Measurements from ENCODE around the gene AXIN1.
"Not testable (repeated sequence)": the region's sequence is repeated elsewhere in the genome, so short reads cannot be mapped to it uniquely, and the experiment has no call there.

Gene AXIN1

DNA sequence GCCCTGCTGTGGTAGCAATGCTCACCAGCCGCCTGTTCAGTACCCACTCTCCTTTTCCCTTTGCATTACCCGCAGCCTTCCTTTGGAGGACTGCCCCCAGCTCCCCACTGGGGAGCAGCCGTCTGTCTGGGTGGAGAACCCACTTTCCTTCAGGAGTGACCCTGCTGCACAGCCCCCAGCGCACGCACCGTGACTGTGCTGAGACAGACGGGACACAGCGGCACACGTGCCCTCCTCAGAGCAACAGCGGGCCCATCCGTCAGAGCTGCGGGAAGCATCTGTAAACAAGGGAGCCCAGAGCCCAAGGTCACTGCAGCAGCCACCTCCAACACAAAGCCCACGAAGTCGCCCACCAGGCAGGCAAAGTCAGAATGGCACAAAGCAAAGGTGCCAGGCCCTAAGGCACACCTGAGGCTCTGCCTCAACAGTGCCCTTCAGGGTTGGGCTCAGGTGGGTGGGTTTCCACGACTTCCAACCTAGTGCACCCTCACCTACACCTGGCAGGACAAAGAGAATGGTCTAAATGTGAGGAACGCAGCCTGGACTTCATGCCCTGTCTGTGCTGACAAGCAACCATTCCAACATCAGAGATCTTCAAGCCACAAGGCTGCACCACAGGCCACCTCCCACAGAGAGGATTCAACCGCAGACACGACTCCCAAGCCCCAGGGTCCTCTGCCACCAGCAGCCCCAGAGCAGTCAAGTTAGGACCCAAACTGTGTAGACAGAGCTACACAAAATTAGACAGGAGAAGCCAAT is 9.9 kb downstream of the AXIN1 start:
- Mint-ChIP-seq H3K9me3 (no peaks in the 10 kb centered on the region), H3K27ac (no peak overlapping the region), H3K27me3 (no peaks in the 10 kb centered on the region), H3K36me3 (peaks cover 13% of the 10 kb centered on the region), H3K4me3 (no peak overlapping the region), H3K4me1 (peaks cover 25% of the 10 kb centered on the region)
- ATAC-seq (ENCODE audit: low read depth) (no peak), DNase-seq (ENCODE audit: low spot score in 2 of 2) (no peak)

DNA sequence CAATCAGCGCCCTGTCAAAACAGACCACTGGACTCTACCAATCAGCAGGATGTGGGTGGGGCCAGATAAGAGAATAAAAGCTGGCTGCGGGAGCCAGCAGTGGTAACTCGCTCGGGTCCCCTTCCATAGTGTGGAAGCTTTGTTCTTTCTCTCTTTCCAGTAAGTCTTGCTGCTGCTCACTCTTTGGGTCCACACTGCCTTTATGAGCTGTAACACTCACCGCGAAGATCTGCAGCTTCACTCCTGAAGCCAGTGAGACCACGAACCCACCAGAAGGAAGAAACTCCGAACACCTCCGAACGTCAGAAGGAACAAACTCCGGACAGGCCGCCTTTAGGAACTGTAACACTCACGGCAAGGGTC is 10.6 kb downstream of the AXIN1 start:
- not testable (repeated sequence) for H3K9me3 Mint-ChIP-seq; H3K4me3 Mint-ChIP-seq; ATAC-seq (ENCODE audit: low read depth); DNase-seq (ENCODE audit: low spot score in 2 of 2); H3K27me3 Mint-ChIP-seq; H3K27ac Mint-ChIP-seq
- H3K36me3 Mint-ChIP-seq = peaks cover 10% of the 10 kb centered on the region
- H3K4me1 Mint-ChIP-seq = peaks cover 20% of the 10 kb centered on the region

GRCh38 chr16:341095-341973 is 11.2 kb downstream of the AXIN1 start:
- ATAC-seq (ENCODE audit: low read depth); DNase-seq (ENCODE audit: low spot score in 2 of 2); H3K27me3 Mint-ChIP-seq; H3K9me3 Mint-ChIP-seq; H3K36me3 Mint-ChIP-seq; H3K4me3 Mint-ChIP-seq; H3K27ac Mint-ChIP-seq: not testable (repeated sequence)
- peaks cover 21% of the 10 kb centered on the region for H3K4me1 Mint-ChIP-seq

DNA sequence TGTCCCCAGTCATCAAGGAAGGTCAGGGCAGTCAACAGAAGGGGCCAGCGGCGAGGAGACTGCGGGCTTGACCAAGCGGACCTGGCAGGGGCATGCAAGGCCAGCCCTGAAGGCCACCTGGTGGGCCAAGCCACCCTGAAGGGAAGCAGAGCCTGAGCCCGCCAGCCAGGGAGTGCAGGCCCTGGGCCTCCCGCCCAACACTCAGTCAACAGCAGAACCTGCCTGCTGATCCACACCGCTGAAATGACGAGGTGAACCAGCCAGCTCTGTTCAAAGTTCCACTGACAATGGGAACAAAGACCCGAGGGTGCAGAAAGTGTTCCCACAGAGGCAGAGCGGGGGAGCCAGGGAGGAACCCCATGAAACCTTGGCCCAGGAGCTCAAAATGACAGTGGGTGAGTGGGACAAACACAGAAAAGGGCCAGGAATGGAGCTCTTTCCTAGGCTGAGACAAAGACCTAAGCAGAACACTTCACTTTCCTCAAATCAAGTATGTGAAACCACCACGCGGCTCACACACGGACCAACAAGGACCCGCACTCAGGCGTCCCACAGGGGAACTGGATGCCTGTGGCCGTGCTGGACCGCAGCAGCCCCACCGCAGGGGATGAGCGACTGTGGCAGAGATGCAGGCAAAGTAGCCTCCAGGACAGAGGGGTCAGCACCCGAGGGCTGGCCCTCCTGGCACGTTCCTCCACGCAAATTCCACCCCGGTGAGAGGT is 12.0 kb downstream of the AXIN1 start:
- H3K4me1 Mint-ChIP-seq = peaks cover 27% of the 10 kb centered on the region
- H3K27me3 Mint-ChIP-seq = no peaks in the 10 kb centered on the region
- DNase-seq (ENCODE audit: low spot score in 2 of 2) = no peak
- no peaks in the 10 kb centered on the region for H3K9me3 Mint-ChIP-seq
- H3K4me3 Mint-ChIP-seq = no peak overlapping the region
- H3K27ac Mint-ChIP-seq = no peak overlapping the region
- peaks cover 10% of the 10 kb centered on the region for H3K36me3 Mint-ChIP-seq
- ATAC-seq (ENCODE audit: low read depth) = no peak

DNA sequence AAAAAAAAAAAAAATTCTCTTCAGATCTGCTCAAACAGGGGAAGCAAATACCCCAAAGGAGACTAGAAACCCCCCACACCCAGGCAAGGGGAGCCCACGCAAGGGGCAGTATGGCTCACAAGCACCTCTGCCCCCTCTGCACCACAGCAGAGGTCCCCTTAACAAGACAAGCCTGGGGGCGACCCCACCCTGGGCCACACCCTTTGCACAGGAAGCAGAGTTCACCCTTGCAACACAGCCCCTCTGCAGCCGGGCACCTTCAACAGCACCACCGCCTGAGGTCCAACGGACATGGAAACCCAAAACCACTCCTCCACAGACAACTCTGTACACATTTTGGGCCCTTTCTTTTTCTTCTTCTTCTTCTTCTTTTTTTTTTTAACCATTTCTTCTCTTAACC is 12.8 kb downstream of the AXIN1 start:
- Mint-ChIP-seq H3K4me1 (peaks cover 33% of the 10 kb centered on the region), H3K36me3 (peaks cover 5% of the 10 kb centered on the region), H3K9me3 (no peaks in the 10 kb centered on the region), H3K27me3 (no peaks in the 10 kb centered on the region), H3K27ac (peak overlapping the region; percentile 4), H3K4me3 (peak overlapping the region; percentile 35)
- DNase-seq (ENCODE audit: low spot score in 2 of 2) (no peak), ATAC-seq (ENCODE audit: low read depth) (peak; percentile 42)

DNA sequence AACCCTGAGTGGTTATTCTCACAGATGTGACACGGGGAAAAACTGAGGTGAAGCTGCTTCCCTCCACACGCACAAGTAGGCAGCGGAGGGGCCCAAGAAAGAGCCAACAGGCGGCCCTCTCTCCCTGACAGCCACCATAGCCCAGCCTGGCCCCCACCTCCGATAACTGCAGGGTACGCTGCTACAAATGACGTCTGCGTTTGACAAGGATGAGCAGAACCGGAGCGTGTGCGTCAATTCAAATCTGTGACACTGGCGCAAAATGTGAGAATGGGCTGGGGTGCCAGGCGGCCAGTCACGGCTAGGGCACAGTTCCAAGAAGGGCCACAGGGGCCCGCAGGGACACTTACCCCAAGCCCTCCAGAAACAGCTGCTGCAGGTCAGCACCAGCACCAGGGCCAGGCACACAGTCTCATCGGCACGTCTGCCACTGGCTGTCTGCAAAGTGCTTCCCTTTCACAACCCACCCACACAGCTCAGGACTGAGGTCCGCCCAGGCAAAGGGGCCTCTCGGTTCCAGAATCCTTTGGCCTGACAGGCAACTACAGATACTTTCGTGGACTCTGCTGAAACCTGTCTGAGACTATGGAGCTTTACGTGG is 14.4 kb downstream of the AXIN1 start:
- no peaks in the 10 kb centered on the region for H3K9me3 Mint-ChIP-seq
- ATAC-seq (ENCODE audit: low read depth) = no peak
- no peaks in the 10 kb centered on the region for H3K27me3 Mint-ChIP-seq
- no peak overlapping the region for H3K27ac Mint-ChIP-seq
- no peak overlapping the region for H3K4me3 Mint-ChIP-seq
- H3K36me3 Mint-ChIP-seq = peaks cover 2% of the 10 kb centered on the region
- no peak for DNase-seq (ENCODE audit: low spot score in 2 of 2)
- H3K4me1 Mint-ChIP-seq = peaks cover 43% of the 10 kb centered on the region

- peaks cover 40% of the 10 kb centered on the region for H3K4me1 Mint-ChIP-seq
- no peak overlapping the region for H3K4me3 Mint-ChIP-seq
- H3K27me3 Mint-ChIP-seq = no peaks in the 10 kb centered on the region
- H3K27ac Mint-ChIP-seq = no peak overlapping the region
- DNase-seq (ENCODE audit: low spot score in 2 of 2) (no peak), ATAC-seq (ENCODE audit: low read depth) (no peak)
- H3K36me3 Mint-ChIP-seq = peaks cover 1% of the 10 kb centered on the region
- H3K9me3 Mint-ChIP-seq = no peaks in the 10 kb centered on the region
Measured at GRCh38 chr16:337437-337836, 15.1 kb downstream of the AXIN1 start.

- Mint-ChIP-seq H3K27me3 (no peaks in the 10 kb centered on the region), H3K9me3 (no peaks in the 10 kb centered on the region), H3K36me3 (no peaks in the 10 kb centered on the region), H3K4me1 (peaks cover 38% of the 10 kb centered on the region), H3K4me3 (peak overlapping the region; percentile 24), H3K27ac (no peak overlapping the region)
- DNase-seq (ENCODE audit: low spot score in 2 of 2) (no peak), ATAC-seq (ENCODE audit: low read depth) (peak; percentile 31)
Measured at GRCh38 chr16:336269-336668, 16.3 kb downstream of the AXIN1 start.

- H3K27me3 Mint-ChIP-seq; DNase-seq (ENCODE audit: low spot score in 2 of 2); H3K9me3 Mint-ChIP-seq; ATAC-seq (ENCODE audit: low read depth); H3K4me3 Mint-ChIP-seq; H3K36me3 Mint-ChIP-seq; H3K27ac Mint-ChIP-seq: not testable (repeated sequence)
- H3K4me1 Mint-ChIP-seq = peaks cover 42% of the 10 kb centered on the region
Measured at GRCh38 chr16:334861-335632, 17.5 kb downstream of the AXIN1 start.

- H3K4me3 Mint-ChIP-seq; DNase-seq (ENCODE audit: low spot score in 2 of 2); H3K27ac Mint-ChIP-seq; H3K9me3 Mint-ChIP-seq; H3K36me3 Mint-ChIP-seq; H3K27me3 Mint-ChIP-seq; ATAC-seq (ENCODE audit: low read depth): not testable (repeated sequence)
- peaks cover 38% of the 10 kb centered on the region for H3K4me1 Mint-ChIP-seq
Measured at GRCh38 chr16:334164-334832, 18.2 kb downstream of the AXIN1 start.

DNA sequence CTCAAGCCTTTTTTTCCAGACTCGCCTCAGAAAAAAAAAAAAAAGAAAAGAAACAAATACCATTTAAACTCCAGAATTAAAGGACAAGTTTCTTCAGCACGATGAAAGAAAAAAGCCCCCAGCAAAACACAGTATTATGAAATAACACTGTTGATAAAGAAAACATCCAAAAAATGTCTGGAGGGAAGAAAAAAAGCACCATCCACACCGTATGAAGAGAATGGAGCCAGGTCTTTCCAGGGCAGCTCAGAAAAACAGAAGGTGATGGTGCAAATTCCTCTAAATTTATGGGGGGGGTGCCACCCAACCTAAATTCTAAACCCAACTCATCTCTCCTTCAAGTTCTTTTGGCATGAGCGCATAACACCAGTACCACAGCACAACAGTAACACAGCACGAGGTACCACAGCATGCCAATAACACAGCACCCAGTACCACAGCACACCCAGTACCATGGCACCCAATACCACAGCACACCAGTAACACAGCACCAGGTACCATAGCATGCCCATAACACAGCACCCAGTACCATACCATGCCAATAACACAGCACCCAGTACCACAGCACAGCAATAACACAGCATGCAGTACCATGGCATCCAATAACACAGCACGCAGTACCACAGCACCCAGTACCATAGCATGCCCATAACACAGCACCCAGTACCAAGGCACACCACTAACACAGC is 19.0 kb downstream of the AXIN1 start:
- ATAC-seq (ENCODE audit: low read depth) (no peak), DNase-seq (ENCODE audit: low spot score in 2 of 2) (no peak)
- no peak overlapping the region for H3K27ac Mint-ChIP-seq
- no peaks in the 10 kb centered on the region for H3K9me3 Mint-ChIP-seq
- H3K36me3 Mint-ChIP-seq = peaks cover 4% of the 10 kb centered on the region
- H3K4me1 Mint-ChIP-seq = peaks cover 34% of the 10 kb centered on the region
- H3K4me3 Mint-ChIP-seq = no peak overlapping the region
- H3K27me3 Mint-ChIP-seq = no peaks in the 10 kb centered on the region

DNA sequence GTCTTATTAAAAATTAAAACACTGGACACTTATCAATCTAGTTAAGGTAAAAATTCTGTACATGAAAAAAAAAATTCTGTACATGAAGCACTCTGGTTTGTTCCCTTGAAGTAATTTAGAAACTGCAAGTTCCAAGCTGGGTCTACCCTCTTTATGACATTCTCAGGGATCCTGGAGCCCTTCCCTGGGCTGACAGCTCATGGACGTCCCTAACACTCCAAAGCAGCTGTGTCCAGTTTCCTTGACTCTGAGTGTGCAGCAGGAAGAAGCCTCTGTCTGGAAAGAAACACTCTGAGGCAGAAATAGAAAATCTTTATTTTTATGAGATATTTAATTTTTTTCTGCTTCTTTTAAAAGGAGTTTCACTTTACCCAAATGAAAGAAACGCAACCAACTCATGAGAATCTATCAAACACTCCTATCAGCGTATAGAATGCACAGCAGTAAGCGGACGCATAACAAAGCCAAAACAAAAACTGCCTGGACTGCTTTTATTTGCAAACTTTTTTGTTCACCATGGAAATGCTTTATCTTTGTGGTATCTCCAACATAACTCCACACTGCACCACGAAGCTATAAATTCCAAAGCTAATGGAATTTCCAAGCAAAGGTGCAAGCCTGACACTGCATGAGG is 21.2 kb downstream of the AXIN1 start:
- not testable (repeated sequence) for H3K9me3 Mint-ChIP-seq; H3K27me3 Mint-ChIP-seq; ATAC-seq (ENCODE audit: low read depth); H3K4me3 Mint-ChIP-seq; H3K36me3 Mint-ChIP-seq; DNase-seq (ENCODE audit: low spot score in 2 of 2); H3K27ac Mint-ChIP-seq
- H3K4me1 Mint-ChIP-seq = peaks cover 31% of the 10 kb centered on the region

Data from memory B cell (primary cell).